GM19351 (cell line): ENCODE results near the gene EMP2.

Source experiments
- ATAC-seq: cut with Tn5 transposase; IDR thresholded peaks from one replicate; pipeline ENCODE4 v1.9.1; 2021; ENCODE audit warnings: mild to moderate bottlenecking, moderate library complexity; ENCODE audit not compliant: unreplicated experiment

Gene EMP2

DNA sequence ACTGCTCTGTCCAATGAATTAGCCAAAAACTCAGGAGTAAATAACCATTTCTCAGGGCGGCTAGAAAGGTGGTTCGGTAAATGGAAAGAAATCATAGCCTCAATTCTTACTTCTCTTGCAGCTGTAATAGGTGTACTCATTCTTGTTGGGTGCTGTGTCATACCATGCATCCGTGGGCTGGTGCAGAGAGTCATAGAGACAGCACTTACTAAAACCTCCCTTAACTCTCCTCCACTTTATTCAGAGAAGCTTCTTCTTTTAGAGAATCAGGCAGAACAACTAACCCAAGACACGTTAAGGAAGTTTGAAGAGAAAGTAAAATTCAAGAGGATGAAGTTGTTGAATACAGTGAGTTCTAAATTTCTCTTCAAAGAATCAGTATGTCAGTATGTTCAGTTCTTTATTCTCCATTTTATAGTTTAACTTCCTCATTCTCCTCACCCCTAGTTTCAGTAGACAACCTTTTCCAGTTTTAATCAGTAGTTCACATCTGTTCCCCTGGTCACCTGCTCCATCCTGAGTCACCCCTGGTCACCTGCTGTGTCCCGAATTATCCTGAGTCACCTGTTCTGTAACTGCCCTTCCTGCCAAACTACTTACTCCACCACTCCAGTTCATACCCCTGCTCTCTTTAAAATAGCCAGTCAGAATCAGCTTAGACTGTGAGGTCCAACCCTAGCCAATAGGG is 85.9 kb downstream of the EMP2 start:
- no peak for ATAC-seq

DNA sequence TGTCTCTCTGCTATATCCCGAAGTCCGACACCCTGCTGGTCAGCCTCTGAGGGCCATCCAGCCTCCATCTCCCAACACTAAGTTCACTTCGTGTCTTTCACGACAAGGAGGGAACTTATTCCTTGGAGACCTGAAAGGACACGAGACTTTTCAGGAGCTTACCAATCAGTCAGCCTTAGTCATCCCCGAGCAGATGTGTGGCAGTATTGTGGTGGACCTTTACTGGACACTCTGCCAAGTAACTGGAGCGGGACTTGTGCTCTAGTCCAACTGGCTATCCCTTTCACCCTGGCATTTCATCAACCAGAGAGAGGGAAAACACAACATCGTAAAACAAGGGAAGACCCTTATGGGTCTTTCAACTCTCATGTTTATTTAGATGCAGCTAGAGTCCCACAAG is 87.1 kb downstream of the EMP2 start:
- no peak for ATAC-seq

DNA sequence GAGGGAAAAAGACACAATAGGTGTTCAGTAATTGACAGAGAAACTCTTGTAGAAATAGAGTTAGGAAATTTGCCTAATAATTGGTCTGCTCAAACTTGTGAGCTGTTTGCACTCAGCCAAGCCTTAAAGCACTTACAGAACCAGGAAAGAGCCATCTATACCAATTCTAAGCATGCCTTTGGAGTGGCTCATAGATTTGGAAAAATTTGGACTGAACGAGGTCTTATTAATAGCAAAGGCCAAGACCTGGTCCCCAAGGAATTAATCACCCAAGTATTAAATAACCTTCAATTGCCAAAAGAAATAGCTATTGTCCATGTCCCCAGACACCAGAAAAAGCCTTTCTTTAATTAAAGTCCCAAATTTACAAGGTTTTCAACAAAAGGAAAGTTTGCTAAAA is 90.3 kb downstream of the EMP2 start:
- no peak for ATAC-seq

DNA sequence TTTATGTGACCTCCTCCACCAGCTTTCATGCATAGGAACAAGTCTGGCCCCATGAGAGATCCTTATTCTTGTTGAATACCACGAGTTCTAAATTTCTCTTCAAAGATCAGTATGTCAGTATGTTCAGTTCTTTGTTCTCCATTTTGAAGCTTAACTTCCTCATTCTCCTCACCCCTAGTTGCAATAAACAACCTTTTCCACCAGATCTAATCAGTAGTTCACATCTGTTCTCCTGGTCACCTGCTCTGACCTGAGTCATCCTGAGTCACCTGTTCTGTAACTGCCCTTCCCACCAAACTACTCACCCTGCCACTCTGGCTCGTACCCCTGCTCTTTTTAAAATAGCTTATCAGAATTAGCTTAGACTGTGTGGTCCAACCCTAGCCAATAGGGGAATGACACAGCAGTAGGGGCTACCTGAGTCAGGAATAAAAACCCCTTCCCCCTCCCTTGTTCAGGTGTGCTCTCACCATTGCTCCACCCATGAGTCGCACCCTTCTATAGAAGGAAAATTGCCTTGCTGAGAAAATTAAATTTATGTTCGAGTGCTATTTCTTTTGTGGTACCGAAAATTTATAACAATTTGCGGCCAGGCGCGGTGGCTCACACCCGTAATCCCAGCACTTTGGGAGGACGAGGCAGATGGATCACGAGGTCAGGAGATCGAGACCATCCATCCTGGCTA is 94.6 kb downstream of the EMP2 start:
- no peak for ATAC-seq

DNA sequence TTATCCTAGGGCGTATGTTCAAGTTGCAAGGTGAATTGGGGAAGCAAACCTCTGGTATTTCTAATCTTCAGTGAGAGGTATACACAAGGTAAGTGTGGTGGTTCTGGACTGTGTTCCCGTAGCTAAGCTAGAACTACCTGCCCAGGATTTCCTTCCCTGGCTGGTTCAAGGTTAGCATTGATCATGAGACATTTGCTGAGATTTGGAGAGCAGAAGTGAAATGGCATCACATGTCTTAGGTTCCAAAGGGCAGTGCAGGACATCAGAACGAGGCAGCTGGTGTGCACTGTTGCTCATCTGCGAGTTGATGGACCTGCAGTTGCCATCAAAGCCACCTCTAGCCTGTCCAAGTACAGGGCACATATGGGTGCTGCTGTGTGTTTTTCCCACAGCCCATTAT is 95.2 kb downstream of the EMP2 start:
- ATAC-seq, result no peak

DNA sequence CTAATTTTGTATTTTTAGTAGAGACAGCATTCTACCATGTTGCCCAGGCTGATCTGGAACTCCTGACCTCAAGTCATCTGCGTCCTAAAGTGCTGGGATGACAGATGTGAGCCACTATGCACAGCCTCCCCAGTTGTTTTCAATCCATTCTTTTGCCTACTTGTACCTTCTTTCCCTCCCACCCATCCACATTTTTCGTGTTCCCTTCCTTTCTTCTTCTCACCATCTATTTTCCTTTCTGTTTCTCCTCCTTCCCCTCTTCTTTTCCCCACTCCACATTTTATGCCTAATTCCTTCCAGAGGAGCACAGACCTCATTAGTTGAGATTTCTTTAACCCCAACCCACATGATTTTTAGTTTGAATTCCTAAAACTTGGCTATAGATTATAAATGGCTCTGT is 100.2 kb downstream of the EMP2 start:
- no peak for ATAC-seq
